SK-N-SH (cell line): ENCODE data around the gene FERMT1. TPM values are rescaled to one million over a fixed set of nuclear protein-coding genes. Genes with fewer than 3 reads are reported as not detected.
"Not testable (repeated sequence)": the region's sequence is repeated elsewhere in the genome, so short reads cannot be mapped to it uniquely, and the experiment has no call there.

Experiments
- CTCF ChIA-PET: fragments of 300-600, 350-600 bp; formaldehyde crosslinking; extraction: SDS; loops from one replicate; lab custom pipeline; 2021; lab: Yijun Ruan, JAX
- POLR2A ChIA-PET: fragments of 350-600 bp; sonication (Branson Sonifier 250); formaldehyde crosslinking; extraction: SDS; loops from one replicate; lab custom pipeline; 2020; ENCODE audit warnings: antibody characterized with exemption, inconsistent platforms; lab: Yijun Ruan, JAX
- DNase-seq: peaks from one replicate; pipeline ENCODE4 v3.0.0; 2012
- H2AFZ ChIP-seq: fragments of 200-600 bp; sonication (generic); 2 replicates; pipeline ENCODE4 v1.8.1; 2016; ENCODE audit warnings: antibody characterized with exemption, mild to moderate bottlenecking, low read depth
- H3F3A ChIP-seq: fragments of 200-600 bp; sonication (generic); replicated peaks from 2 replicates; pipeline ENCODE3; 2016; ENCODE audit warnings: antibody characterized with exemption, mild to moderate bottlenecking; ENCODE audit not compliant: insufficient read depth
- H3K27ac ChIP-seq, 2 experiments: fragments of 200-500 bp in 1 of 2; fragments of 200-600 bp in 1 of 2; sonication (Bioruptor generic) in 1 of 2; sonication (generic), shearing (Covaris generic) in 1 of 2; 2 replicates each; pipeline versions ENCODE4 v1.5.1 to v1.6.1; 2014 to 2016; ENCODE audit warnings: low read depth in 2 of 2, inconsistent platforms in 1 of 2, low read length in 1 of 2, mild to moderate bottlenecking in 1 of 2, mixed read lengths in 1 of 2
- H3K27me3 ChIP-seq: fragments of 200-600 bp; sonication (generic), shearing (Covaris generic); 2 replicates; pipeline ENCODE4 v1.6.1; 2016; ENCODE audit warnings: mixed run types; ENCODE audit not compliant: insufficient read depth
- H3K36me3 ChIP-seq, 2 experiments: fragments of 200-500 bp in 1 of 2; fragments of 200-600 bp in 1 of 2; sonication (Bioruptor generic) in 1 of 2; sonication (generic) in 1 of 2; replicated peaks in 1 of 2; 2 replicates each; pipeline versions ENCODE3 to v1.5.1; 2014 to 2016; ENCODE audit warnings: low read length in 1 of 2, mild to moderate bottlenecking in 1 of 2; ENCODE audit not compliant: insufficient read depth in 2 of 2, control insufficient read depth in 1 of 2
- H3K4me1 ChIP-seq, 2 experiments: fragments of 200-500 bp in 1 of 2; fragments of 200-600 bp in 1 of 2; sonication (Bioruptor generic) in 1 of 2; sonication (generic), shearing (Covaris generic) in 1 of 2; 2 replicates each; pipeline versions ENCODE4 v1.5.1 to v1.6.1; 2014 to 2016; ENCODE audit warnings: low read depth in 1 of 2, low read length in 1 of 2, mixed run types in 1 of 2; ENCODE audit not compliant: insufficient read depth in 2 of 2, control insufficient read depth in 1 of 2
- H3K4me2 ChIP-seq: fragments of 200-600 bp; sonication (generic), shearing (Covaris generic); 2 replicates; pipeline ENCODE4 v1.6.1; 2017; ENCODE audit warnings: mixed run types
- H3K4me3 ChIP-seq, 2 experiments: fragments of 200-500 bp in 1 of 2; fragments of 200-600 bp in 1 of 2; sonication (Bioruptor generic) in 1 of 2; sonication (generic), shearing (Covaris generic) in 1 of 2; 2 replicates each; pipeline versions ENCODE4 v1.5.1 to v1.8.1; 2014 to 2016; ENCODE audit warnings: low read depth in 2 of 2, inconsistent platforms in 1 of 2, low read length in 1 of 2, mild to moderate bottlenecking in 1 of 2, mixed read lengths in 1 of 2, moderate library complexity in 1 of 2
- H3K79me2 ChIP-seq: fragments of 200-600 bp; sonication (generic); 2 replicates; pipeline ENCODE4 v1.8.1; 2017; ENCODE audit warnings: mild to moderate bottlenecking; ENCODE audit not compliant: insufficient read depth
- H3K9ac ChIP-seq: fragments of 200-600 bp; sonication (generic); 2 replicates; pipeline ENCODE4 v1.6.1; 2017; ENCODE audit warnings: mixed run types
- H3K9me2 ChIP-seq: fragments of 200-600 bp; sonication (generic); 2 replicates; pipeline ENCODE4 v1.6.1; 2017; ENCODE audit warnings: mixed run types
- H3K9me3 ChIP-seq: fragments of 200-600 bp; sonication (generic); 2 replicates; pipeline ENCODE4 v1.6.1; 2017; ENCODE audit warnings: mixed run types, mild to moderate bottlenecking, moderate library complexity
- H4K20me1 ChIP-seq: fragments of 200-600 bp; sonication (generic); 2 replicates; pipeline ENCODE4 v1.6.1; 2017; ENCODE audit warnings: mild to moderate bottlenecking, mixed run types; ENCODE audit not compliant: insufficient read depth
- CHD2 ChIP-seq: fragments of 150-350 bp; IDR thresholded peaks from 2 replicates; pipeline ENCODE4 v1.6.1; 2018; ENCODE audit warnings: low read length; ENCODE audit not compliant: partially characterized antibody
- CTCF ChIP-seq: fragments of 200-600 bp; sonication (generic); IDR thresholded peaks from 2 replicates; pipeline ENCODE4 v1.6.1; 2017; ENCODE audit warnings: antibody characterized with exemption, mild to moderate bottlenecking, moderate library complexity
- EZH2phosphoT487 ChIP-seq: fragments of 200-600 bp; sonication (generic); IDR thresholded peaks from 2 replicates; pipeline ENCODE4 v1.6.1; 2017; ENCODE audit warnings: low read depth, mixed run types, mild to moderate bottlenecking, antibody characterized with exemption, moderate library complexity, borderline replicate concordance
- FOSL2 ChIP-seq: IDR thresholded peaks from 2 replicates; pipeline ENCODE4 v1.4.0; 2012; ENCODE audit warnings: low read depth, mild to moderate bottlenecking, moderate library complexity, borderline replicate concordance
- FOXM1 ChIP-seq: IDR thresholded peaks from 2 replicates; pipeline ENCODE4 v1.4.0; 2012; ENCODE audit warnings: low read depth, mild to moderate bottlenecking
- IRF3 ChIP-seq: fragments of 150-350 bp; IDR thresholded peaks from 2 replicates; pipeline ENCODE4 v1.6.1; 2016; ENCODE audit warnings: mild to moderate bottlenecking, low read depth, low read length
- MEF2A ChIP-seq: IDR thresholded peaks from 2 replicates; pipeline ENCODE4 v1.4.0; 2012; ENCODE audit warnings: low read depth, borderline replicate concordance
- MXI1 ChIP-seq: IDR thresholded peaks from 2 replicates; pipeline ENCODE4 v1.6.1; 2012; ENCODE audit warnings: mild to moderate bottlenecking, low read depth, low read length, improper control_type of control experiment
- NFIC ChIP-seq: IDR thresholded peaks from 2 replicates; pipeline ENCODE4 v1.4.0; 2012; ENCODE audit warnings: borderline replicate concordance
- PBX3 ChIP-seq: IDR thresholded peaks from 2 replicates; pipeline ENCODE4; 2012
- POLR2AphosphoS5 ChIP-seq: IDR thresholded peaks from 2 replicates; pipeline ENCODE4 v1.6.1; 2012; ENCODE audit warnings: low read depth, low read length
- RAD21 ChIP-seq: IDR thresholded peaks from 2 replicates; pipeline ENCODE4 v1.6.1; 2012; ENCODE audit warnings: mild to moderate bottlenecking, low read length
- RCOR1 ChIP-seq: fragments of 150-350 bp; IDR thresholded peaks from 2 replicates; pipeline ENCODE4 v1.6.1; 2017; ENCODE audit warnings: antibody characterized with exemption, low read length
- TEAD4 ChIP-seq: IDR thresholded peaks from 2 replicates; pipeline ENCODE4 v1.4.0; 2012; ENCODE audit warnings: mild to moderate bottlenecking, borderline replicate concordance; ENCODE audit not compliant: insufficient read depth
- USF2 ChIP-seq: fragments of 150-350 bp; IDR thresholded peaks from 2 replicates; pipeline ENCODE4 v1.6.1; 2017; ENCODE audit warnings: antibody characterized with exemption, low read length, low read depth, borderline replicate concordance
- YY1 ChIP-seq: IDR thresholded peaks from 2 replicates; pipeline ENCODE4 v1.4.0; 2012; ENCODE audit warnings: low read depth, mild to moderate bottlenecking
- WGBS: methylation state at CpG from one replicate; pipeline ENCODE4 v1.1.6; 2017; ENCODE audit warnings: low lambda C conversion rate; 5-methylcytosine and 5-hydroxymethylcytosine counted together
- polyA plus RNA-seq, 3 experiments: library from polyadenylated mRNA; depleted of rRNA; stranded (reverse); fragments of >200 nt; gene quantifications; 2 replicates each; pipeline ENCODE4 v1.2.3, GENCODE V29; 2012

FERMT1 gene
- polyA plus RNA-seq, 1 of the 3 experiments (the other 2 are of a cell fraction), result 0.81 TPM

GRCh38 chr20:6036213-6036612 lies 86.6 kb downstream of the FERMT1 start:
- no peak overlapping the region for H3K27ac ChIP-seq
- no peaks in the 10 kb centered on the region; a peak in 1 of 4 replicates for H3K4me1 ChIP-seq
- no peaks in the 10 kb centered on the region for H3K9me3 ChIP-seq
- ChIA-PET POLR2A (interaction anchor here (0.5 kb wide), 1 partner anchor 19 kb away, joined by 3 read pairs; no protein-coding TSS in a partner anchor), CTCF (no interaction called here)
- H3K4me3 ChIP-seq, result no peak overlapping the region
- no peaks in the 10 kb centered on the region for H3F3A ChIP-seq
- no peaks in the 10 kb centered on the region for H3K27me3 ChIP-seq
- no peak overlapping the region for H3K9ac ChIP-seq
- H3K79me2 ChIP-seq, result 0 out of 2 replicates have a peak, but pooled peaks cover 10% of the 10 kb centered on the region
- WGBS, result 94% methylated on average over 4 of the region's 4 CpGs
- H3K9me2 ChIP-seq, result no peaks in the 10 kb centered on the region
- peaks cover 4% of the 10 kb centered on the region; the same call in 1 of the 2 replicates for H4K20me1 ChIP-seq
- H2AFZ ChIP-seq, result no peak overlapping the region
- TF ChIP-seq FOXM1 (no peak), FOSL2 (no peak), EZH2phosphoT487 (no peak), RAD21 (no peak), PBX3 (no peak), IRF3 (no peak), MXI1 (no peak), CTCF (no peak)
- TF ChIP-seq, all 33 proteins: peak for 0
- no peak for DNase-seq
- Histone ChIP-seq H3K36me3 (peaks cover 47 to 60% of the 10 kb centered on the region in 2 experiments), H3K4me2 (no peak overlapping the region)

DNA sequence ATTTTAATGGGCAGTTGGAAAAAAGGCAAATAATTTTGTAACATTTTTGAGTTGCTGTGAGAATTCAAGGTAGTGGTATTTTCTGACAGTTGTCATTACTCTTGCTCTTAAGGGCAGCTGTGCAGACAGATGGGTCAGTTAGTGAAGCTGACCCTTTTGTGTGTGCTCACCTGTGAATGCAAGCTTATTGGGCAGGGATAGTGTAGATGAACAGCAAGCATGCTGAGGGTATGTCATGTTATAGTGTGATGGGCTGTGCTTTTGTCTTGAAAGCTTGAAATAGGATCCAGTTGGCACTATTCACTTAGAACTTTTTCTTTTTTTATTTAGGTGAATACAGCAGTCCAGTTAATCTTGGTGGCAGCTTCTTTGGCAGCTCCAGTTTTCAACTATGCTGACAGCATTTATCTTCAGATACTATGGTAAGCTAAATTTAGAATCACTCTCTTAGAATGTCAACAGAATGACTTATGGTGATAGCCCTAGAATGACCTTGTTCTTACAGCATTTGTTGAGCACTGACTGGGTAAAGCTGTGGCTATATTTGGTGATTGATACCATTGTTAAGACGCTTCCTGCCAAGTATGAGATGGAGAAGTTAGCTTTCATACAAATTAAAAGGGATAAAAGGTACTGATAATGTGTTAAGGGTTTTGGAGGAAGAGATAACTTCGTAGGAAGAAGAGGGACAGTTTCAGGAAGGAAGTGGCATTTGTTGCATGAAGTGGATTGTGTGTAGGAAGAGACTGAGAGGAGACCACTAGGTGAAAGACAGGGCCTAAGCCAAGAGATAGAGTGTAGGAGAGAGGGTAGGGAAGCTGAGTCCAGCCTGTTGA lies 88.5 kb downstream of the FERMT1 start:
- H3F3A ChIP-seq, result no peaks in the 10 kb centered on the region
- no peak overlapping the region for H3K27ac ChIP-seq
- H2AFZ ChIP-seq, result no peak overlapping the region
- H3K9me2 ChIP-seq, result no peaks in the 10 kb centered on the region
- no peak overlapping the region for H3K4me3 ChIP-seq
- peaks cover 48 to 51% of the 10 kb centered on the region in 2 experiments for H3K36me3 ChIP-seq
- peaks cover 10% of the 10 kb centered on the region; the same call in 1 of the 2 replicates for H3K79me2 ChIP-seq
- no peaks in the 10 kb centered on the region; a peak in 1 of 4 replicates for H3K4me1 ChIP-seq
- H3K9me3 ChIP-seq, result no peaks in the 10 kb centered on the region
- no peak overlapping the region for H3K9ac ChIP-seq
- peaks cover 4% of the 10 kb centered on the region; the same call in 1 of the 2 replicates for H4K20me1 ChIP-seq
- 92% methylated on average over 2 of the region's 2 CpGs for WGBS
- DNase-seq, result no peak
- CTCF ChIA-PET, result interaction anchor here (1.4 kb wide), 1 partner anchor 505 kb away, joined by 4 read pairs; no protein-coding TSS in a partner anchor
- no peak for TF ChIP-seq MEF2A
- no peak for TF ChIP-seq TEAD4
- TF ChIP-seq EZH2phosphoT487, result no peak
- no peak for TF ChIP-seq POLR2AphosphoS5
- TF ChIP-seq YY1, result no peak
- TF ChIP-seq USF2, result no peak
- no peak for TF ChIP-seq NFIC
- TF ChIP-seq RCOR1, result no peak
- no peak for TF ChIP-seq CHD2
- no peak overlapping the region for H3K4me2 ChIP-seq
- H3K27me3 ChIP-seq, result no peaks in the 10 kb centered on the region
- POLR2A ChIA-PET, result no interaction called here

DNA sequence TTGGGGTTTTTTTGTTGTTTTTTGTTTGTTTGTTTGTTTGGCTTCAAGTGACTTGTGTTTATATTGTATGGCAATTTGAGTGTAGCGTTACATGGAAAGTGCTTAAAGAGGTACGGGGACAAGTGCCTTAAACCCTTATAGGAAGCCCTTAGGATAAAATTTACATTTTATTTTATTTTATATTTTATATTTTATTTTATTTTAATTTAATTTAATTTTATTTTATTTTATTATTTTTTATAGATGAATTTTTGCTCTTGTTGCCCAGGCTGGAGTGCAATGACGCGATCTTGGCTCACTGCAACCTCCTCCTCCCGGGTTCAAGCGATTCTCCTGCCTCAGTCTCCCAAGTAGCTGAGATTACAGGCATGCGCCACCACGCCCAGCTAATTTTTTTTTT lies 89.9 kb downstream of the FERMT1 start:
- WGBS, result 96% methylated on average over 8 of the region's 8 CpGs
- H2AFZ ChIP-seq, H3K4me2 ChIP-seq, H3K27ac ChIP-seq, H3K27me3 ChIP-seq, POLR2A ChIA-PET, H3K4me3 ChIP-seq, CTCF ChIA-PET, H3K9me2 ChIP-seq, DNase-seq, H4K20me1 ChIP-seq, H3K4me1 ChIP-seq, H3K9ac ChIP-seq, H3K9me3 ChIP-seq, H3F3A ChIP-seq: not testable (repeated sequence)
- peaks cover 12% of the 10 kb centered on the region for H3K79me2 ChIP-seq
- peaks cover 40% of the 10 kb centered on the region in 2 experiments for H3K36me3 ChIP-seq
